ENCODE measurements around the gene INSYN2B.

Gene INSYN2B

GRCh38 chr5:169950333-169950732, 30.0 kb downstream of the INSYN2B start:
- DNase-seq (ENCODE audit: low spot score) = no peak
- in situ Hi-C loops (cut with MboI; ENCODE audit: low pct_unique_long_range_greater_than_20kb, low sequenced_read_pairs, unreplicated experiment) = no loop called here
- TF ChIP-seq CTCF (IDR thresholded peaks at IDR 0.05; ENCODE audit: extremely low read depth, insufficient read depth, missing control alignments) = no peak

- in situ Hi-C loops (cut with MboI; ENCODE audit: low pct_unique_long_range_greater_than_20kb, low sequenced_read_pairs, unreplicated experiment) = no loop called here
- DNase-seq (ENCODE audit: low spot score) = no peak
Observed at GRCh38 chr5:169946743-169947295, 33.5 kb downstream of the INSYN2B start.

GRCh38 chr5:169945831-169946261, 34.4 kb downstream of the INSYN2B start:
- in situ Hi-C loops (cut with MboI; ENCODE audit: low pct_unique_long_range_greater_than_20kb, low sequenced_read_pairs, unreplicated experiment) = no loop called here
- no peak for DNase-seq (ENCODE audit: low spot score)
- no peak for TF ChIP-seq CTCF (IDR thresholded peaks at IDR 0.05; ENCODE audit: extremely low read depth, insufficient read depth, missing control alignments)

More at GRCh38 chr5:169946743-169947295, 33.5 kb downstream of the INSYN2B start:
- no peak for TF ChIP-seq CTCF (IDR thresholded peaks at IDR 0.05; ENCODE audit: extremely low read depth, insufficient read depth, missing control alignments)

GRCh38 chr5:169944922-169945680, 35.2 kb downstream of the INSYN2B start:
- in situ Hi-C loops (cut with MboI; ENCODE audit: low pct_unique_long_range_greater_than_20kb, low sequenced_read_pairs, unreplicated experiment) = no loop called here
- TF ChIP-seq CTCF (IDR thresholded peaks at IDR 0.05; ENCODE audit: extremely low read depth, insufficient read depth, missing control alignments) = no peak
- DNase-seq (ENCODE audit: low spot score) = no peak

- DNase-seq (ENCODE audit: low spot score) = no peak
- in situ Hi-C loops (cut with MboI; ENCODE audit: low pct_unique_long_range_greater_than_20kb, low sequenced_read_pairs, unreplicated experiment) = no loop called here
- TF ChIP-seq CTCF (IDR thresholded peaks at IDR 0.05; ENCODE audit: extremely low read depth, insufficient read depth, missing control alignments) = no peak
Observed at GRCh38 chr5:169944115-169944514, 36.2 kb downstream of the INSYN2B start.

GRCh38 chr5:169943026-169943425, 37.3 kb downstream of the INSYN2B start:
- no peak for TF ChIP-seq CTCF (IDR thresholded peaks at IDR 0.05; ENCODE audit: extremely low read depth, insufficient read depth, missing control alignments)
- in situ Hi-C loops (cut with MboI; ENCODE audit: low pct_unique_long_range_greater_than_20kb, low sequenced_read_pairs, unreplicated experiment) = no loop called here
- no peak for DNase-seq (ENCODE audit: low spot score)

Measured in GM13977 (cell line).